Trophoblast cell (in vitro differentiated cells and primary cell): Measurements from ENCODE around the gene SPAG16.

ENCODE experiments used
- DNase-seq, 2 donors: peaks; one replicate each; pipeline ENCODE4 v3.0.0-alpha.2; 2016
- H2AFZ ChIP-seq: 2 replicates; pipeline ENCODE4 v1.6.1; 2013; ENCODE audit warnings: low read length, moderate library complexity, mild to moderate bottlenecking; ENCODE audit not compliant: insufficient read depth, poor library complexity
- H2AK5ac ChIP-seq: 2 replicates; pipeline ENCODE4 v1.6.1; 2013; ENCODE audit warnings: mild to moderate bottlenecking, low read length
- H2BK120ac ChIP-seq: 2 replicates; pipeline ENCODE4 v1.6.1; 2013; ENCODE audit warnings: low read length, mild to moderate bottlenecking, moderate library complexity; ENCODE audit not compliant: insufficient read depth, poor library complexity
- H2BK12ac ChIP-seq: 2 replicates; pipeline ENCODE4 v1.6.1; 2013; ENCODE audit warnings: mild to moderate bottlenecking, low read length, moderate library complexity
- H2BK5ac ChIP-seq: 2 replicates; pipeline ENCODE4 v1.6.1; 2013; ENCODE audit warnings: low read length, low read depth, moderate library complexity, mild to moderate bottlenecking; ENCODE audit not compliant: poor library complexity
- H3K14ac ChIP-seq: 2 replicates; pipeline ENCODE4 v1.6.1; 2013; ENCODE audit warnings: mild to moderate bottlenecking, low read length
- H3K18ac ChIP-seq: 2 replicates; pipeline ENCODE4 v1.6.1; 2013; ENCODE audit warnings: mild to moderate bottlenecking, low read length
- H3K23ac ChIP-seq: 2 replicates; pipeline ENCODE4 v1.6.1; 2013; ENCODE audit warnings: low read length
- H3K27ac ChIP-seq: 2 replicates; pipeline ENCODE4 v1.5.1; 2013; ENCODE audit warnings: low read depth, mild to moderate bottlenecking, inconsistent platforms, low read length, moderate library complexity
- H3K27me3 ChIP-seq: 2 replicates; pipeline ENCODE4 v1.6.1; 2013; ENCODE audit warnings: inconsistent platforms, mild to moderate bottlenecking, low read length, moderate library complexity; ENCODE audit not compliant: insufficient read depth
- H3K36me3 ChIP-seq, 2 experiments: 1 replicate in 1 of 2; 2 replicates in 1 of 2; pipeline ENCODE4 v1.6.1; 2013; ENCODE audit warnings: low read length in 2 of 2, mild to moderate bottlenecking in 2 of 2, moderate library complexity in 1 of 2; ENCODE audit not compliant: insufficient read depth in 2 of 2, control insufficient read depth in 1 of 2
- H3K4ac ChIP-seq: 2 replicates; pipeline ENCODE4 v1.6.1; 2013; ENCODE audit warnings: low read depth, mild to moderate bottlenecking, low read length, moderate library complexity
- H3K4me1 ChIP-seq, 2 experiments: 1 replicate in 1 of 2; 2 replicates in 1 of 2; pipeline ENCODE4 v1.6.1; 2013; ENCODE audit warnings: low read length in 2 of 2, mild to moderate bottlenecking in 2 of 2, moderate library complexity in 1 of 2; ENCODE audit not compliant: insufficient read depth in 2 of 2, control insufficient read depth in 1 of 2
- H3K4me2 ChIP-seq: 2 replicates; pipeline ENCODE4 v1.6.1; 2013; ENCODE audit warnings: inconsistent platforms, mild to moderate bottlenecking, low read length, moderate library complexity
- H3K4me3 ChIP-seq: 2 replicates; pipeline ENCODE4 v1.5.1; 2013; ENCODE audit warnings: mild to moderate bottlenecking, low read depth, low read length, inconsistent platforms
- H3K79me1 ChIP-seq: one replicate; pipeline ENCODE4 v1.6.1; 2013; ENCODE audit warnings: low read length
- H3K79me2 ChIP-seq: 2 replicates; pipeline ENCODE4 v1.6.1; 2013; ENCODE audit warnings: low read length, mild to moderate bottlenecking; ENCODE audit not compliant: control insufficient read depth, insufficient read depth, poor library complexity
- H3K9ac ChIP-seq: 2 replicates; pipeline ENCODE4 v1.6.1; 2013; ENCODE audit warnings: mild to moderate bottlenecking, low read length
- H3K9me3 ChIP-seq: 2 replicates; pipeline ENCODE4 v1.6.1; 2013; ENCODE audit warnings: low read depth, mild to moderate bottlenecking, control low read depth, inconsistent platforms, low read length; ENCODE audit not compliant: insufficient read depth
- H4K12ac ChIP-seq: 2 replicates; pipeline ENCODE4 v1.6.1; 2013; ENCODE audit warnings: low read depth, mild to moderate bottlenecking, low read length, moderate library complexity
- H4K8ac ChIP-seq: 2 replicates; pipeline ENCODE4 v1.6.1; 2013; ENCODE audit warnings: low read depth, mild to moderate bottlenecking, low read length, moderate library complexity
- H4K91ac ChIP-seq: one replicate; pipeline ENCODE4 v1.6.1; 2013; ENCODE audit warnings: low read depth, mild to moderate bottlenecking, low read length, moderate library complexity
- WGBS: extraction: QIAGEN DNeasy Blood & Tissue Kit; methylation state at CpG from one replicate; pipeline ENCODE4 v1.1.7; 2013; ENCODE audit warnings: missing lambda C conversion rate; ENCODE audit not compliant: insufficient read length, insufficient coverage; ENCODE audit errors: extremely low coverage; 5-methylcytosine and 5-hydroxymethylcytosine counted together

The SPAG16 gene

GRCh38 chr2:213723707-213724106, 439.4 kb downstream of the SPAG16 start:
- Histone ChIP-seq H3K9ac (no peak overlapping the region), H3K4me3 (no peak overlapping the region), H2BK5ac (no peak overlapping the region), H3K9me3 (no peaks in the 10 kb centered on the region), H2BK12ac (no peak overlapping the region), H2AK5ac (no peak overlapping the region), H3K18ac (no peak overlapping the region), H3K79me2 (no peaks in the 10 kb centered on the region), H3K23ac (no peak overlapping the region), H4K12ac (no peak overlapping the region), H3K27me3 (no peaks in the 10 kb centered on the region), H3K36me3 (peaks cover 0 to 2% of the 10 kb centered on the region in 2 experiments), H2BK120ac (no peak overlapping the region), H3K79me1 (peaks cover 20% of the 10 kb centered on the region), H3K27ac (peak overlapping the region; percentile 95), H4K8ac (no peak overlapping the region), H4K91ac (no peak overlapping the region), H3K4me1 (peaks cover 5 to 9% of the 10 kb centered on the region in 2 experiments), H3K4ac (no peak overlapping the region), H3K4me2 (no peak overlapping the region), H3K14ac (no peak overlapping the region), H2AFZ (no peak overlapping the region)
- no CpG with 5 or more reads among the region's 1 CpG for WGBS
- no peak for DNase-seq

- Histone ChIP-seq H3K79me2 (no peaks in the 10 kb centered on the region), H3K23ac (no peak overlapping the region), H2BK120ac (no peak overlapping the region), H2AFZ (no peak overlapping the region), H3K9ac (no peak overlapping the region), H3K14ac (no peak overlapping the region), H3K27ac (no peak overlapping the region), H4K12ac (no peak overlapping the region), H2BK12ac (peak overlapping the region; percentile 73), H4K8ac (no peak overlapping the region), H2BK5ac (peak overlapping the region; percentile 21), H3K27me3 (no peaks in the 10 kb centered on the region), H3K9me3 (no peaks in the 10 kb centered on the region), H3K36me3 (peaks cover 0 to 2% of the 10 kb centered on the region in 2 experiments), H3K4me3 (no peak overlapping the region), H3K18ac (peak overlapping the region; percentile 71), H3K4me2 (no peak overlapping the region), H2AK5ac (no peak overlapping the region), H3K79me1 (peaks cover 20% of the 10 kb centered on the region), H3K4ac (no peak overlapping the region), H3K4me1 (peaks cover 5 to 9% of the 10 kb centered on the region in 2 experiments), H4K91ac (peak overlapping the region; percentile 65)
- DNase-seq: no peak
- no CpG with 5 or more reads among the region's 1 CpG for WGBS
Measured at GRCh38 chr2:213726101-213726500, 441.8 kb downstream of the SPAG16 start.

GRCh38 chr2:213733893-213734292, 449.6 kb downstream of the SPAG16 start:
- H3K27ac ChIP-seq: no peak overlapping the region
- H3K27me3 ChIP-seq: no peaks in the 10 kb centered on the region
- no peak overlapping the region for H2BK120ac ChIP-seq
- no peak overlapping the region for H2AFZ ChIP-seq
- no peak overlapping the region for H4K91ac ChIP-seq
- H3K36me3 ChIP-seq: no peaks in the 10 kb centered on the region
- H2BK12ac ChIP-seq: no peak overlapping the region
- no peaks in the 10 kb centered on the region for H3K9me3 ChIP-seq
- no peak overlapping the region for H3K23ac ChIP-seq
- no peak overlapping the region for H3K14ac ChIP-seq
- no peaks in the 10 kb centered on the region for H3K4me1 ChIP-seq
- no peaks in the 10 kb centered on the region for H3K79me1 ChIP-seq
- H4K12ac ChIP-seq: no peak overlapping the region
- no peaks in the 10 kb centered on the region for H3K79me2 ChIP-seq
- no CpG with 5 or more reads among the region's 3 CpGs for WGBS
- H3K4me2 ChIP-seq: no peak overlapping the region
- H2BK5ac ChIP-seq: no peak overlapping the region
- H3K9ac ChIP-seq: no peak overlapping the region
- H4K8ac ChIP-seq: no peak overlapping the region
- no peak overlapping the region for H2AK5ac ChIP-seq
- H3K4ac ChIP-seq: no peak overlapping the region
- no peak overlapping the region for H3K4me3 ChIP-seq
- no peak overlapping the region for H3K18ac ChIP-seq
- DNase-seq: no peak

- H3K36me3 ChIP-seq: no peaks in the 10 kb centered on the region
- no peak overlapping the region for H3K4me2 ChIP-seq
- no peak overlapping the region for H2BK12ac ChIP-seq
- no peak overlapping the region for H3K14ac ChIP-seq
- no peak overlapping the region for H4K12ac ChIP-seq
- H3K9me3 ChIP-seq: no peaks in the 10 kb centered on the region
- H3K23ac ChIP-seq: no peak overlapping the region
- no peak for DNase-seq
- H3K27ac ChIP-seq: no peak overlapping the region
- no peak overlapping the region for H3K18ac ChIP-seq
- H3K4me1 ChIP-seq: no peaks in the 10 kb centered on the region
- H2AFZ ChIP-seq: no peak overlapping the region
- no peak overlapping the region for H3K4ac ChIP-seq
- no peaks in the 10 kb centered on the region for H3K79me1 ChIP-seq
- no peaks in the 10 kb centered on the region for H3K79me2 ChIP-seq
- H2BK5ac ChIP-seq: no peak overlapping the region
- no CpG with 5 or more reads among the region's 3 CpGs for WGBS
- H2AK5ac ChIP-seq: no peak overlapping the region
- no peak overlapping the region for H4K91ac ChIP-seq
- no peak overlapping the region for H2BK120ac ChIP-seq
- no peak overlapping the region for H3K9ac ChIP-seq
- H4K8ac ChIP-seq: no peak overlapping the region
- no peaks in the 10 kb centered on the region for H3K27me3 ChIP-seq
- no peak overlapping the region for H3K4me3 ChIP-seq
Measured at GRCh38 chr2:213740453-213740852, 456.2 kb downstream of the SPAG16 start.
